GM18951 (cell line): ENCODE data around the gene FAM89B.

Source experiments
- POLR2A ChIP-seq: IDR thresholded peaks from 4 replicates; pipeline ENCODE4 v1.6.1; 2011; ENCODE audit warnings: mild to moderate bottlenecking; ENCODE audit not compliant: insufficient read length, insufficient read depth; ENCODE audit errors: extremely low read depth
- in situ Hi-C: fragments of 300-500 bp; cut with MboI; formaldehyde crosslinking; loops from one replicate; pipeline ENCODE4 v1.12.0; 2022; ENCODE audit warnings: low sequenced_read_pairs, mixed read lengths, inconsistent platforms; ENCODE audit not compliant: unreplicated experiment

FAM89B gene

GRCh38 chr11:65586676-65587075 is 14.3 kb downstream of the FAM89B start:
- in situ Hi-C loops = no loop called here
- TF ChIP-seq POLR2A = no peak

- in situ Hi-C loops = no loop called here
- peak; percentile 45 for TF ChIP-seq POLR2A
Measured at GRCh38 chr11:65588199-65589054, 16.1 kb downstream of the FAM89B start.

- in situ Hi-C loops = no loop called here
- TF ChIP-seq POLR2A = no peak
Measured at GRCh38 chr11:65589444-65590239, 17.3 kb downstream of the FAM89B start.

GRCh38 chr11:65590240-65590738 is 18.0 kb downstream of the FAM89B start:
- in situ Hi-C loops = no loop called here
- TF ChIP-seq POLR2A = no peak

GRCh38 chr11:65591939-65592857 is 19.9 kb downstream of the FAM89B start:
- in situ Hi-C loops = no loop called here
- no peak for TF ChIP-seq POLR2A

GRCh38 chr11:65592858-65593517 is 20.6 kb downstream of the FAM89B start:
- in situ Hi-C loops = no loop called here

GRCh38 chr11:65593518-65594414 is 21.4 kb downstream of the FAM89B start:
- no peak for TF ChIP-seq POLR2A
- in situ Hi-C loops = no loop called here

More at GRCh38 chr11:65592858-65593517, 20.6 kb downstream of the FAM89B start:
- TF ChIP-seq POLR2A = no peak

GRCh38 chr11:65595131-65595530 is 22.8 kb downstream of the FAM89B start:
- in situ Hi-C loops = no loop called here
- no peak for TF ChIP-seq POLR2A

GRCh38 chr11:65595543-65596281 is 23.4 kb downstream of the FAM89B start, which contains the start of gene KCNK7:
Gene KCNK7 (minus strand): TSS chr11:65595800. CDS start chr11:65595772, 28 bp downstream.
- TF ChIP-seq POLR2A = no peak
- in situ Hi-C loops = no loop called here

- TF ChIP-seq POLR2A = no peak
- in situ Hi-C loops = no loop called here
Measured at GRCh38 chr11:65596520-65596919, 24.2 kb downstream of the FAM89B start.
